Measurements from ENCODE around the gene PKNOX2. TPM values are rescaled to one million over a fixed set of nuclear protein-coding genes. Genes with fewer than 3 reads are reported as not detected.

PKNOX2 gene
- total RNA-seq, 4 donors from 2014 or later: 0.27 to 4.8 (median 0.75) TPM; not detected in 1

- Histone ChIP-seq H3K27me3 (no peaks in the 10 kb centered on the region), H3K27ac (no peak overlapping the region), H3K9me3 (no peaks in the 10 kb centered on the region), H3K36me3 (no peaks in the 10 kb centered on the region), H3K4me3 (no peak overlapping the region), H3K4me1 (no peaks in the 10 kb centered on the region)
- DNase-seq: peak; percentile 10
- intact Hi-C loops (cut with DNase I; ENCODE audit: low total_unique reads): no loop called here
- no peak for TF ChIP-seq EP300 (IDR thresholded peaks at IDR 0.05; ENCODE audit: low read depth)
- TF ChIP-seq CTCF (IDR thresholded peaks at IDR 0.05): peak in 1 of 5 experiments; percentile 15
- no peak for TF ChIP-seq POLR2A (IDR thresholded peaks at IDR 0.05)
- 6 to 21% methylated on average over 5 to 11 of the region's 11 CpGs for WGBS, 2 donors (ENCODE audit: low coverage in 1 of 2)
- in situ Hi-C loops (cut with MboI; ENCODE audit: low pct_ligation_motif_present in 1 of 4, low pct_unique_long_range_greater_than_20kb in 1 of 4, low sequenced_read_pairs in 3 of 4): no loop called here
These were observed 269.0 kb downstream of the PKNOX2 start for GRCh38 chr11:125433454-125434121.

GRCh38 chr11:125435461-125436238 is 271.1 kb downstream of the PKNOX2 start:
- no peak for TF ChIP-seq POLR2AphosphoS5 (IDR thresholded peaks at IDR 0.05)
- TF ChIP-seq EP300 (IDR thresholded peaks at IDR 0.05; ENCODE audit: low read depth): no peak
- no peak for TF ChIP-seq POLR2A (IDR thresholded peaks at IDR 0.05)
- TF ChIP-seq CTCF (IDR thresholded peaks at IDR 0.05): no peak
- intact Hi-C loops (cut with DNase I; ENCODE audit: low total_unique reads) (no loop called here), in situ Hi-C loops (cut with MboI; ENCODE audit: low pct_ligation_motif_present in 1 of 4, low pct_unique_long_range_greater_than_20kb in 1 of 4, low sequenced_read_pairs in 3 of 4) (no loop called here)
- Histone ChIP-seq H3K9me3 (no peaks in the 10 kb centered on the region), H3K4me3 (no peak overlapping the region), H3K27ac (no peak overlapping the region), H3K4me1 (no peaks in the 10 kb centered on the region), H3K36me3 (no peaks in the 10 kb centered on the region), H3K27me3 (no peaks in the 10 kb centered on the region)
- WGBS, 2 donors (ENCODE audit: low coverage in 1 of 2): 77 to 78% methylated on average over 6 to 9 of the region's 9 CpGs
- no peak for DNase-seq

GRCh38 chr11:125441648-125442410 is 277.3 kb downstream of the PKNOX2 start:
- Histone ChIP-seq H3K27me3 (no peaks in the 10 kb centered on the region), H3K4me1 (no peaks in the 10 kb centered on the region), H3K9me3 (no peaks in the 10 kb centered on the region), H3K36me3 (no peaks in the 10 kb centered on the region), H3K27ac (no peak overlapping the region), H3K4me3 (no peak overlapping the region)
- TF ChIP-seq POLR2A (IDR thresholded peaks at IDR 0.05): no peak
- TF ChIP-seq CTCF (IDR thresholded peaks at IDR 0.05): no peak
- no peak for TF ChIP-seq EP300 (IDR thresholded peaks at IDR 0.05; ENCODE audit: low read depth)
- TF ChIP-seq POLR2AphosphoS5 (IDR thresholded peaks at IDR 0.05): no peak
- no peak for DNase-seq
- intact Hi-C loops (cut with DNase I; ENCODE audit: low total_unique reads) (no loop called here), in situ Hi-C loops (cut with MboI; ENCODE audit: low pct_ligation_motif_present in 1 of 4, low pct_unique_long_range_greater_than_20kb in 1 of 4, low sequenced_read_pairs in 3 of 4) (no loop called here)
- WGBS, 2 donors (ENCODE audit: low coverage in 1 of 2): 63 to 80% methylated on average over 1 to 11 of the region's 11 CpGs

- no peaks in the 10 kb centered on the region for H3K27me3 ChIP-seq
- WGBS, 2 donors (ENCODE audit: low coverage in 1 of 2): 85% methylated on average over 6 of the region's 6 CpGs; no CpG with 5 or more reads in 1 of the 2 donors
- TF ChIP-seq POLR2AphosphoS5 (IDR thresholded peaks at IDR 0.05): no peak
- no peak for TF ChIP-seq POLR2A (IDR thresholded peaks at IDR 0.05)
- no peak for TF ChIP-seq EP300 (IDR thresholded peaks at IDR 0.05; ENCODE audit: low read depth)
- no peak for TF ChIP-seq CTCF (IDR thresholded peaks at IDR 0.05)
- no peak overlapping the region for H3K4me3 ChIP-seq
- no peak for DNase-seq
- intact Hi-C loops (cut with DNase I; ENCODE audit: low total_unique reads): no loop called here
- in situ Hi-C loops (cut with MboI; ENCODE audit: low pct_ligation_motif_present in 1 of 4, low pct_unique_long_range_greater_than_20kb in 1 of 4, low sequenced_read_pairs in 3 of 4): no loop called here
- H3K9me3 ChIP-seq: no peaks in the 10 kb centered on the region
- H3K36me3 ChIP-seq: no peaks in the 10 kb centered on the region
- H3K27ac ChIP-seq: no peak overlapping the region
- no peaks in the 10 kb centered on the region for H3K4me1 ChIP-seq
These were observed 278.4 kb downstream of the PKNOX2 start for GRCh38 chr11:125442946-125443345.

All from transverse colon (tissue), 4 donors.